HG03066 (cell line): ENCODE results near the gene ORAI3.
A peak's percentile ranks its signal among the peaks of the same experiment; 100 is the strongest.

Source experiments
- ATAC-seq: cut with Tn5 transposase; IDR thresholded peaks from one replicate; pipeline ENCODE4 v1.9.1; 2021; ENCODE audit warnings: low read depth; ENCODE audit not compliant: unreplicated experiment

Gene ORAI3

GRCh38 chr16:30948667-30949649 is at the start of gene ORAI3:
TSS of gene ORAI3 (plus strand) at chr16:30949068. CDS start at chr16:30949290, 222 bp downstream.
- peak; percentile 73 for ATAC-seq

GRCh38 chr16:30899794-30900193 is 49.1 kb upstream of the ORAI3 start:
- ATAC-seq, result no peak

DNA sequence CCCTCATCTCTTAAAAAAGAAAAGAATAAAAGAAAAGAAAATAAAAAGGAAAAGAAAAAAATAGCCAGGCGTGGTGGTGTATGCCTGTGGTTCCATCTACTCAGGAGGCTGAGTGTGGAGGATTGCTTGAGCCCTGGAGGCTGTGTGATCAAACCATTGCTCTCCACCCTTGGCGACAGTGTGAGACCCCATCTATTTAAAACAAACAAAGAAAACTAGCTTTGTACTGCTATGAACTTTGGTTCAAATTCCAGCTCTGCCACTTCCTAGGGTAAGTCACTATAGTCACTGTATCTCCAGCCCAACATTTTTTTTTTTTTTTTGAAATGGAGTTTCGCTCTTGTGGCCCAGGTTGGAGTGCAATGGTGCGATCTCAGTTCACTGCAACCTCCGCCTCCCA is 48.3 kb upstream of the ORAI3 start:
- no peak for ATAC-seq

GRCh38 chr16:30901201-30902028 is 47.5 kb upstream of the ORAI3 start:
- no peak for ATAC-seq

DNA sequence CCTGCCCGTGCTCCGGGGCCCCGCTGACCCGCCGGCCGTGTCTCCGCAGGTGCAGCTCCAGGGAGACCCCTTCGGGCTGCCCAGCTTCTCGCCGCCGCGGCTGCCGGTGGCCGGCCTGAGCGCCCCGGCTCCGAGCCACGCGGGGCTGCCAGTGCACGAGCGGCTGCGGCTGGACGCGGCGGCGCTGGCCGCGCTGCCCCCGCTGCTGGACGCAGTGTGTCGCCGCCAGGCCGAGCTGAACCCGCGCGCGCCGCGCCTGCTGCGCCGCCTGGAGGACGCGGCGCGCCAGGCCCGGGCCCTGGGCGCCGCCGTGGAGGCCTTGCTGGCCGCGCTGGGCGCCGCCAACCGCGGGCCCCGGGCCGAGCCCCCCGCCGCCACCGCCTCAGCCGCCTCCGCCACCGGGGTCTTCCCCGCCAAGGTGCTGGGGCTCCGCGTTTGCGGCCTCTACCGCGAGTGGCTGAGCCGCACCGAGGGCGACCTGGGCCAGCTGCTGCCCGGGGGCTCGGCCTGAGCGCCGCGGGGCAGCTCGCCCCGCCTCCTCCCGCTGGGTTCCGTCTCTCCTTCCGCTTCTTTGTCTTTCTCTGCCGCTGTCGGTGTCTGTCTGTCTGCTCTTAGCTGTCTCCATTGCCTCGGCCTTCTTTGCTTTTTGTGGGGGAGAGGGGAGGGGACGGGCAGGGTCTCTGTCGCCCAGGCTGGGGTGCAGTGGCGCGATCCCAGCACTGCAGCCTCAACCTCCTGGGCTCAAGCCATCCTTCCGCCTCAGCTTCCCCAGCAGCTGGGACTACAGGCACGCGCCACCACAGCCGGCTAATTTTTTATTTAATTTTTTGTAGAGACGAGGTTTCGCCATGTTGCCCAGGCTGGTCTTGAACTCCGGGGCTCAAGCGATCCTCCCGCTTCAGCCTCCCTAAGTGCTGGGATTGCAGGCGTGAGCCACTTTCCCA is 46.6 kb upstream of the ORAI3 start:
- no peak for ATAC-seq

GRCh38 chr16:30903002-30903401 is 45.9 kb upstream of the ORAI3 start:
- ATAC-seq, result no peak

DNA sequence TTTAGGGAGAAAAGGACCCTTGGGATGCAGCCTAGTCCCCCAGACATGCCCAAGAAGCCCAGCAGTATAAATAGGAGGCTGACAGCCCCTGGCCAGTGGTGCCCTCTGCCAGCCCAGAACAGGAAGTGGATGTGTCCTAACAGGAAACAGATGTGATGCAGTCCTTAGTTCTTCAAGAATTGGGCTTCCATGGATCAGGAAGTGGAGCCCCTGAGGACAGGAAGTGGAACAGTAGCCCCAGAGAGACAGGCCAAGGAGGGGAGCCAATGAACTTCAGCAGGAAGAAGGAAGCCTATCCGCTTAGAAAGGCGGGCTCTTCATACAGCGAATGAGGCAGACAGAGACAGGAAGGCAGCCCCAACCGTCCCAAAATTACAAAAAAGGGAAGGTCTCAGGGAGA is 45.3 kb upstream of the ORAI3 start:
- ATAC-seq, result no peak

DNA sequence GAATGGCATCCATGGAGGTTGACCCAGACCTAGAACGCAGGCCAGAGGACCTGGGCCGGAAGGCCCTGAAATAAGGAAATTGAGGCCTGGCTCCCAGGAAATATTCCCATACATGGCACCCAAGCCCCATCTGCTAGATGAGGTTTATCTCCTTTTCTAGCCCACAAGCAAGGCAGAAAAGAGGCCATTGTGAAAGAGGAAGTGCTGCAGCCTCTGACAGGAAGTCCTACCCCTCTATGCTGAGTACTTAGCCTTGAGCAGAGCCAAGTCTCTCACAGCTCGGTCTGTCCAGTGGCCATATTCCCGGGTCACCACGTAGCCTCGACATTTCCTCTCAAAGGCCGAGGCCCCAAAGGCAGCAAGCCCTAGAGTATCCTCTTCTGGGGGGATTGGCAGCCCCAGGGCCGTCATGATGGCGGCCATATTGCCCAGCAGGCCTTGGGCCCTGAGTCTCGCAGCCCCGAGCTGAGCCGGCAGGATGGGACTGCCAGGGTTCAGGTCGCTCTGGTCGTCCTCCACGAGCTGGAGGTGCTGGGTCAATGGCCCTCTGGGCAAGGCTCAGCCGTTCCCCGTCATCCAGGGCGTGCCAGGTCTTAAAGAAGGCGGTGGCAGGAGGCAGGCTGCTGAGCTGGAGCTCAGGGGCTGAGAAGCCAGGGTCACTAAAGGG is 44.6 kb upstream of the ORAI3 start:
- no peak for ATAC-seq

- ATAC-seq, result no peak
Measured at GRCh38 chr16:30907064-30907463, 41.8 kb upstream of the ORAI3 start.

DNA sequence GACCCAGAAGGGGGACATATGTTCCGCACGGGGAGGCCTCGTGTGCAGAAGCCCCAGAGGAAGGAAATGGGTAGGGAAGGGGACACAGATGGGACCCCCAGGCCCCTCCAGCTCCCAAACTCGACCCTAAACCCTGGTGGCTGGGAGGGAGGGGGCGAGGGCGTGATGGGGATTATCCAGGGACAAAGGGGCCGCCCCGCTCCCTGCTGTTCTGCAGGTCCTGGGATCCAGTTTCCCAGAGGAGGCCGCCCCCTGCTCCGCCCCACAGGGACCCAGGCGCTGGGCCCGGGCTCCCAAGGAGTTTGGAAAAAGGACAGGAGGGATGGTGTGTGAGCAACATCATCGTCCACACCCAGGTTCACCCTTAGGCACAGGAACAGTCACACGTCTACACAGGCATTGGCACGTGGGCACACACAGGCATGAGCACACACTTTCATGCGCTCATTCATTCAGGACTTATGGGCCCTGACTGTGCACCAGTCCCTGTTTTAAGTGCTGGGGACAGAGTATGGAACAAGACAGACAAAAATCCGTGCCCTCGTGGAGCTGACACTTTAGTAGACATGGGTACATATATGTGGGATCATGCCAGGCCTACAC is 38.3 kb upstream of the ORAI3 start:
- no peak for ATAC-seq

- ATAC-seq, result no peak
Measured at GRCh38 chr16:30912794-30913412, 36.0 kb upstream of the ORAI3 start.

DNA sequence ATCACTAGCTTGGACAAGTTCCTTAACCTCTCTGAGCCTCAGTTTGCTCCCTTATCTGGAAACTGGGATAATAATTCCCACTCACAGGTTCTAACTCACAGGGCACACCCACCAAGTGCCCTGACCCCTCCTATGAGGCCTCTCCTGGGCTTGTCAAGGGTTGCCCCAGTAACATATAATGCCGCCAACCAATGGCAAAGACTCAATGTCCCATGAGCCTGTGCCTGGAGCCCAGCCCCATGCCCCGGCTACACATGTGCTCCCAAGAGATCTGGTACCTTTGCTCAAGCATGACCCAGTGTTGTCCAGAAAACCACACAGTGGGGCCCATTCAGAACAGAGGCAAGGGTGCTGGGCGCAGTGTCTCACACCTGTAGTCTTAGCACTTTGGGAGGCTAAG is 34.0 kb upstream of the ORAI3 start:
- ATAC-seq, result no peak

- no peak for ATAC-seq
Measured at GRCh38 chr16:30918614-30919013, 30.3 kb upstream of the ORAI3 start.

- ATAC-seq, result no peak
Measured at GRCh38 chr16:30920891-30921290, 28.0 kb upstream of the ORAI3 start.

GRCh38 chr16:30921459-30921747 is 27.5 kb upstream of the ORAI3 start:
- ATAC-seq, result no peak

DNA sequence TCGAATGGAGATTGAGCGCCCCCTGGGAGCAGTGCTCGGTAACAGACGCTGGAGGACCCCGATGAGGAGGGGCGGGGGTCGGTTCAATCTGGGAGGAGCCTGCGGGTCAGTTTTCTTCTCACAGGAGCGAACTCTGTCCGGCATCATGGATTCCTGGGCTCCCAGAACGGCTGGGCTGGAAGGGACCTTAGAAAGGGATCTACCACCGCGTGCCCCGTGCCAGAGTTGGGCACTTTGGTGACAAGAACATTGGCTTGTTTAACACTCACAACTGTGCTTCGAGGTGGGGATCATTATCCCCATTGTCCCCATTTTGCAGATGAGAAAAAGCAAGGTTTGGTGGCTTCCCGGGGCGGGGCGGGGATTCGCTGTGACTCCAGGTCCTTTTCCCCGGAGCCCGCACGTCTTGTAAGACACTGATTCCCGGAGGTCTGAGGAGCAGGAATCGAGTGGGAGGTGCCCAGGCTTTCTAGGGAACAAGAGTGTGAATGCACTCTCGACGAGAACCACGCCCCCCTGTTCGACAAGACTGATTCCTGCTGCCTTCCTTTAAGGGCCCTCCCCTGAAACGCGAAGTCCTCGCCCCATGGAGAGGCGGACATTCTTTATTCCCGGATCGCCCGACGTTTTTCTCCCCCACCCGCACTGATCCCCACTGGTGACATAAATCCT is 27.0 kb upstream of the ORAI3 start:
- ATAC-seq, result peak; percentile 4

- peak; percentile 70 for ATAC-seq
Measured at GRCh38 chr16:30922420-30922959, 26.4 kb upstream of the ORAI3 start.

- peak; percentile 64 for ATAC-seq
Measured at GRCh38 chr16:30922960-30923535, 25.8 kb upstream of the ORAI3 start.
